GM18498 (cell line): ENCODE results near the gene ME3.
"Not testable (repeated sequence)": the region's sequence is repeated elsewhere in the genome, so short reads cannot be mapped to it uniquely, and the experiment has no call there.

ENCODE experiments used
- ATAC-seq: cut with Tn5 transposase; IDR thresholded peaks from one replicate; pipeline ENCODE4 v1.9.1; 2021; ENCODE audit warnings: mild to moderate bottlenecking, moderate library complexity; ENCODE audit not compliant: unreplicated experiment

ME3 gene

DNA sequence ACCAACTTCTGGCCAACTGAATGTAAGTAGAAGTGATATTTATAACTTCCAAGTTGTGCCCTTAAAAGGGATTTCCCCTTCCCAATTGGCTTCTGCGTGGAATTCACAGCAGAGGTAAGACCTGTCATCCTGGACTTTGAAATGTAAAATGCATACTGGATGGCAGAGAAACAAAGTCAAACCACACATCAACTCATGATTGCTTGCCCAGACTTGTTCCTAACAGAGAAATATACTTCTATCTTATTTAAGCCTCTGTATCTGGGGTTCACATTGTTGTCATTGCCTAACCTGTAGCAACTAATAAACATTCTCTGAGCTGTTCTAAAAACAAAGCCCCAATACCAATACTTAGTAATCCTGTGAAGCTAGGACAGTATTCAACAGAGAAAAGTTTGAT is 6.2 kb downstream of the ME3 start:
- ATAC-seq = no peak

GRCh38 chr11:86664930-86665329 is 7.5 kb downstream of the ME3 start:
- ATAC-seq = no peak

GRCh38 chr11:86663761-86664160 is 8.7 kb downstream of the ME3 start:
- ATAC-seq = no peak

- ATAC-seq = no peak
These were observed 9.1 kb downstream of the ME3 start for GRCh38 chr11:86663291-86663690.

DNA sequence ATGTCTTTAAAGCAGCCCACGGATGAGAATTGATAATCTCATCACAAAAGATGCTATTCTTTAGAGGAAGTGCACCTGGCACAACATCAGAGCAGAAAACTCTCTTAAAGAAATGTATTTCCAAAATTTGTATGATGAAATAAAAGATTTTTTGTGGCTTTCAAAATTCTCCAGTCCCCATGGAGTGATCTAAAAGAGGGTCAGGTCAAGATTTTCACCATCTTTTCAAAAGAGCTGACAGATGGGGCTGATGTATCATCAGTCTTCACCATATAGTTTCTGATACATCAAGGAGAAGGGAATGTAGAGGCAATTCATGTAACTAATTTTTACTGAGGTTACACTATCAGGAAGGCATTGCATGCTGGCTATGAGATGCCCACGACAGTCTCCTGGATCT is 11.7 kb downstream of the ME3 start:
- ATAC-seq = no peak

GRCh38 chr11:86660088-86660487 is 12.3 kb downstream of the ME3 start:
- ATAC-seq = no peak

- ATAC-seq = no peak
These were observed 13.9 kb downstream of the ME3 start for GRCh38 chr11:86658534-86658933.

DNA sequence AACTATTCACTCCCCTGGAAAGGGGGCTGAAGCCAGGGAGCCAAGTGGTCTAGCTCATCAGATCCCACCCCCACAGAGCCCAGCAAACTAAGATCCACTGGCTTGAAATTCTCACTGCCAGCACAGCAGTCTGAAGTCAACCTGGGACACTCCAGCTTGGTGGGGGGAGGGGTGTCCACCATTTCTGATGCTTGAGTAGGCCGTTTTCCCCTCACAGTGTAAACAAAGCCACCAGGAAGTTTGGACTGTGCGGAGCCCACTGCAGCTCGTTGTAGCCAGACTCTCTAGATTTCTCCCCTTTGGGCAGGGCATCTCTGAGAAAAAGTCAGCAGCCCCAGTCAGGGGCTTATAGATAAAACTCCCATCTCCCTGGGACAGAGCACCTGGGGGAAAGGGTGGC is 27.2 kb downstream of the ME3 start:
- ATAC-seq = not testable (repeated sequence)

DNA sequence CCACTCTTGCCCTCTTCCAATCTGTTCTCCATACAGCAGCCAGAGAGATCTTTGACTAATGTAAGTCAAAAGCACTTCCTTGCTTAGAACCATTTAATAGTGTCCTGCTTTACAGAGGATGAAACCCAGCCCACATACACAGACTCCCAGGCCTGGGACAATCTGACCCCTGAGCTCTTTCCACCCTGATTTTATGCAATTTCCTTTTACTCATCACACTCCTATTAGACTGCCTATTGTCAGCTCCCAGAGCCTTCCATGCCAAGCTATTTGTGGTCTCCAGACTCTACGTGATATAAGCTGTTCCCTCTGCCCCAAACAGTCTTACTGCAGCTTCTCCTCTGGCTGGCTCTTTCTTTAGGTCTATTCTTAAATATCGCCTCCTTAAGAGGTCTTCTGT is 28.1 kb downstream of the ME3 start:
- ATAC-seq = no peak

DNA sequence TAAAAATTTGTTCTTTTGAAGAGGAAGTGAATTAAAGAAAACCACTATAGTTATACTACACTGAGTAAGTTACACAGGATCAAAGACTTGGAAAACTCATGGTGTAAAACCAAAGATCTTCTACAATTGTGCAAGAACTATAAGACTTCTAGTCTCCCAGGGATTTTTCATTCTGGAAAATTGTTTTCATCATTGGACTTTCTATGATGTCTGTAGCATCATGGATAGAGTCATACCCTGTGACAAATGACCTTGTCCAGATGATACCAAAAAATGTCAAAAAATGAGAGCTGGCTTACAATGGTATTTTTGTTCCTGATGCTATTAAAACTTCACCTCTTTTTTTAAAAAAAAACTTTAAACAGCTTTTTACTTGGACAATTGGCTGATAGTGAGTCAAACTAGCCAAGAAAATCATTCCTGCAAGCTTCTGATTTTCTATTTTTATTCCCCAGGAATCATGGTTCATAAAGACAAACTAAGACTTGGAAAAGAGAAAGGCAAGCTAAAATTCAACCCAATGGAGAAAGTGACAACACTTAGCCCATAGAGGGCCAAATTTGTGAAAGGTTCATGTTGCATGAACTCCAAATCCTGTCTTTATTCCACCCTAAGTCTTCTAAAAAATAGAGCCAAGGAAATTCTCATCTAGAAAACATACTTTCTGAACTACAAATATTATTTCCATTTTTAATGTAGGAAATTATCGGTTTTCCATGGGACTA is 30.7 kb downstream of the ME3 start:
- no peak for ATAC-seq

- ATAC-seq = no peak
These were observed 33.3 kb downstream of the ME3 start for GRCh38 chr11:86639137-86639536.

- ATAC-seq = no peak
These were observed 33.7 kb downstream of the ME3 start for GRCh38 chr11:86638673-86639072.

DNA sequence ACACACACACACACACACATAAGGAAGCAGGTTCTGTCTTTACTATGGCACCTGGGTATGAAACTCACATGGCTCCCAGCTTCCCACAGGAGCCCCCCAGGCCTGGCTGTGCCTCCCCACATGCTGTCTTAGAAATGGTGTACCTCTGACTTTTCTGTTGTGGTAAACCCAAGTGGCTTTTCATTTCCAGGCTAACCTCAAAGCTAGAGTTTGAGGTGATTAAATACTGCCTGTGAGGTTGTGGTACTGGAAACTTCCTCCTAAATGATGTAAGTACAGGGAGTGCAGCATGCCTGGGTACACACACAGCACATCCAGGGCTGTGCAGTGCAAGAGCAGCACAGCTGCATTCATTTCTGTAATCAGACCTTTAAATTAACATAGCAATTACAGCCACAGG is 34.4 kb downstream of the ME3 start:
- no peak for ATAC-seq

DNA sequence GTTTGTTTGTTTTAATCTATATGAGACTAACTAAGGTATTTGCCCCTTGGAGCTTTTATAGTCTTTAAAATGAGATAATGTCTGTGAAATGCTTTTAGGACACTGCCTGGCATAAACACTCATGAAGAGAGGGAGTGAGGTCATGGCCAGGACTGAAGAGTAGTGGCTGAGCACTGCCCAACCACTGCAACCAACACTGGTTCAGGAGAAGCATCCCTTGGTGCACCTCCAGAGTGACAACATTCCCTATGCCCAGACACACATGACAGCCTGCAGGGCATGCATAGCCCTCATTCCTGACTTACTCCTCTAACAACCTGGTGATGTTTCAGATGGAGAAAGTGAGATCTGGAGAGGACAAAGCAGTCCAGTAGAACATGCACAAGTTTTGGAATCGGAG is 36.1 kb downstream of the ME3 start:
- ATAC-seq = no peak

DNA sequence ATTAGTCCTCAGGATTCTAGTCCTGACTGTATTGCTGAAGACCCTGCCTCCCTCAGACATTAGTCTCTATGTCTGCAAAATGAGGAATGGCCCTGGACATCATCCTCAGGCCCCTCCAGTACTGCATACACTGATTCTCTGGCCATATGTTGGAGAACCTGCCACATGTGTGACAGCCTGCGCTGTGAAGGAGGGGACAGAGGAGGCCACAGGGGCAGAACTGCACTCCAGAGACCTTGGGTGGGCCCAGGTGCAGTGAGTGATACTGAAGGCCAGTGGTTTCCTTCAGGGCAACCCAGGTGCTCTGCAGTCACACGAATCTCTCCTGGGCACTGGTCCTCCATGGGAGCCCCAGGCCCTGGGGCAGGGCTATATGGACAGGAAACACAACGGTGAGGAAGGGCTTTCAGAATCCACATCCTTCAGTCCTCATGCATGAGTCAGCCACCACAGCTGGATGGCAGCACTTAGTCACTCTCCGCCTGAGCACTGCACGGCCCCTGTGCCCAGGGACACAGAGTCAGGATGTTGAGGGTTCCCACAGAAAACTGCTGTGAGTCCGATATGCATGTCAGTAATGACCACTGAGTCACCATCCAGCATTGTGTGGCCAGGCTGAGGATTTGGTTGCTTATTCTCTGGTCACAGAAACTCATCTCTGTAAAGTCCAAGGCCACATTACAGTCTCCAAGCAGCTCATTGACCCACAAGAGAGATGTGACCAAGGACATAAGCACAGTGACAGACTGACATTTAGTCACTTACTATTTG is 39.7 kb downstream of the ME3 start:
- peak; percentile 66 for ATAC-seq

- ATAC-seq = no peak
These were observed 42.0 kb downstream of the ME3 start for GRCh38 chr11:86630229-86630981.

DNA sequence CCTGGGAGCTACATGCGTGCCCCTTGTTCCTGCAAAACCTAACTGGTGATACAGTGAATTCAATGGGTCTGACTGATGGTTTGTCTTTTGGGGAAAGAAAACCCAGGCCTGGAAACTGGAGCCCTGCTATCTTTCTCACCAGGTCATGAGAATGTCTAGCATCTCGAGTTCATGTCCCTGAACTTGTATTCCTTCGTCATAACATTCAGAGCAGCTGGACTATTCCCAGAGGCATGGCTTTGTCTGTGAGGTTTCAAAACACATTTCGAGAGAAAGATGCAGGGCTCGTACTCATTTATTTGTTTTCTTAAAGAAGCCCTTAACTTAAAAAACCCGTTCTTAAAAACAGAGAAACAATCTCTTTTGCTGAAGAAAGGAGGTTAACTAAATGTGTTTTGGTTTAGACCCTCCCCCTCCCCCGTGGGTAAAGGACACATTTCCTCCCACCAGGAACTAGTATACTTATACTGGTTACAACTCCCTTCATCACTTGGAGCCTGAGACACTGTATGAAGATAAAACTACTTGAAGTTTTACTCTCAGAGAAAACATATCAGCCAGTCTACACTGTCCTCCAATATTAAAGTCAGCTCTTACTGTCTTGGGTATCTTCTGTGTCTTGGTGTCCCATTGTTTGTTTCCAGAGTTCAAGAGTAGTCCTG is 43.2 kb downstream of the ME3 start:
- no peak for ATAC-seq

- no peak for ATAC-seq
These were observed 44.5 kb downstream of the ME3 start for GRCh38 chr11:86627776-86628455.

- no peak for ATAC-seq
These were observed 46.4 kb downstream of the ME3 start for GRCh38 chr11:86625981-86626380.

- ATAC-seq = peak; percentile 63
These were observed 46.9 kb downstream of the ME3 start for GRCh38 chr11:86625544-86625943.

DNA sequence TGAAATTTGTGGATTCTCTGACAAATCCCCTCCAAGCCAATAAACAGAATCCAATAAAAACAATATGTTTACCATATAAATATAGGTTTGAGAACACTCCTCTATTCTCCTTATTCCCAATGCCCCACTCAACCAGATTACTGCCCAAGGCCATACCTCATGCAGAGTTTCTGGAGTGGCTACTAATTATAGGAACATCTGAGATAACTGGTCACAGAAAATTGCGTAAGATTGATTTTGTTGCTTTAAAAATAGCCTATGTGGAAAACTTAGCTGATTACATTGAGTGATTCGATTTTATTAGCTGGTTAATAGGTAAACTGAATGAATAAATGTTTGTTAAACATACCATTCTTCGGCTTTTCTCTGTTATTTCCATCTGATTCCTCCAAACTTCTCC is 48.0 kb downstream of the ME3 start:
- ATAC-seq = no peak
